IPS DF 19.7 (cell line): ENCODE measurements around the gene SNX9.
"Not testable (repeated sequence)": the region's sequence is repeated elsewhere in the genome, so short reads cannot be mapped to it uniquely, and the experiment has no call there.

Source experiments
- DNase-seq: peaks from one replicate; pipeline ENCODE4 v3.0.0-alpha.2; 2013; ENCODE audit warnings: low read depth, low spot score

Gene SNX9

DNA sequence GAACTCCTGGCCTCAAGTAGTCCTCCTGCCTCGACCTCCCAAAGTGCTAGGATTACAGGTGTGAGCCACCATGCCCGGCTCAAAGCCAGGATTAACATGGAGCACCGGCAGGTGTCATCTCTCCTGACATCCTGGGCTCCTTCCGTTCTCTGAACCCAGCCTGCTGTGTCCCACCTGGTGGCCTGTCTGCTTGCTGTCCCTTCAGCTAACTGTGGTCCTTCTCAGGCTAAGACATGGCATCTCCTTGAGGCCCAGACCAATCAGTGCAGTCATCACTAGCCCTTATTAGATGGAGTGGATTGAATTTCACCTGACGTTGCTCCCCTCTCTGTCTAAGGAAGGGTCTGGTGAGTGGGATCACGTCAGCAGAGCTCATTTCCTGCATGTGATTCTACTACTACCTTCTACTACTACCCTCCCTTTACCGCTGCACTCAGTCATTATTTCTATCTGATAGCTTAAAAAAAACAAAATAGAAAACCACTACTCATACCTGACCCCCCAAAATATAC, 130.6 kb downstream of the SNX9 start:
- DNase-seq, result no peak

DNA sequence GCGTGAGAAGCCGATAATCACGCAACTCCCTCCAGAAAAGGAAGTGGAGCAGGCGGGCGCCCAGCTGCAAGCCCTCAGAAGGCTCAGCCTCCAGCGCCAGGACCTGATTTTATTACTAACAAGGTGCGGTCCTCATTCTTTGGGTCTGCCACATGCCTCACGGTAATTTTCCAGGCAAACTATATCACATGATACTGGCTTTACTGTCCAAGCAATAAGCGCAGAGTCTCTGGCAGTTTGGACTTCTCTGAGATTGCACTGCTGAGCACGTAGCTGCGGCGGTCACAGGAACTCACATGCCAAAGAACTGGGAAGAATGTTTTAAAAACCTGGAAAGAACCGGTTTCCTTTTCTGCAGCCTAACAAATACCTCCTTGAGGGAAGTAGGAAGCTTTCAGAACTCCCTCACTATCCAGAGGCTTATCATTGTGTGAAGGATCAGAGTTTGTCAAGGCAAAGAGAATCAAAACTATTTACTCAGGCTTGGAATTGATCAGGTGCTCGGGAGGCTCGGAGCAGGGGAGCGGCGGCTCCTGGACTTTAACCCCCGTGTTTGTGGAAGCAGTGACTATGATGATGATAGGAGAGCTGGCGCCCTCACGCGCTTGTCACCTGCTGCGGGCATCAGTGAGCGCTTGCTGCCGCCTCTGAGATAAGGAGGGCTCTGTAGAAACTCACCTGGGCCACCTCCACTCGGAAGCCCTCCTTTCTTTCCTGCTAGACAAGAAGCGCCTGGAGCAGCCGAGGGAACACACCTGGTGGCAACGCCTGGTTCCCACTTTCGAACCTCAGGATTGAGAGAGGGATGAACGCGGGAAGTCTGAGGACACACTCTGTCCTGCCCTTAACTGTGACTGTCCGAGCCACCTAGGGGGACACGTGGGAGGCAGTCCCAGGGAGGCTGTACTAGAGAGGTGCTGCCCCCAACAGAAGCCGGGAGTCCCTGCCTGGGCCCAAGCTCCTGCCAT, 131.4 kb downstream of the SNX9 start:
- DNase-seq, result no peak

DNA sequence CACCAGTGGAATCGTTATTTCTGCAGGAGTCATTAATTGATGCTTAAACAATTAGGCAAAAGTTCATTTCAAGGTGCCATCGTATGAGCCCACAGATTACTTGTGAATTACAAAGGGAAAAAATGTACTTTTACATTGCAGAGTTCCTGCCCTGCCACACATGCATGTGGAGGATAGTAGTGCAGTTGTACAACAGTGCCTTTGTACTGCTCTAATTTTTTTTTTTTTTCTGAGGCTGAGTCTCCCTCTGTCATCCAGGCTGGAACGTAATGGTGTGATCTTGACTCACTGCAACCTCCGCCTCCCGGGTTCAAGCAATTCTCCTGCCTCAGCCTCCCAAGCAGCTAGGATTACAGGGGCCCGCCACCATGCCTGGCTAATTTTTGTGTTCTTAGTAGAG, 132.6 kb downstream of the SNX9 start:
- no peak for DNase-seq

DNA sequence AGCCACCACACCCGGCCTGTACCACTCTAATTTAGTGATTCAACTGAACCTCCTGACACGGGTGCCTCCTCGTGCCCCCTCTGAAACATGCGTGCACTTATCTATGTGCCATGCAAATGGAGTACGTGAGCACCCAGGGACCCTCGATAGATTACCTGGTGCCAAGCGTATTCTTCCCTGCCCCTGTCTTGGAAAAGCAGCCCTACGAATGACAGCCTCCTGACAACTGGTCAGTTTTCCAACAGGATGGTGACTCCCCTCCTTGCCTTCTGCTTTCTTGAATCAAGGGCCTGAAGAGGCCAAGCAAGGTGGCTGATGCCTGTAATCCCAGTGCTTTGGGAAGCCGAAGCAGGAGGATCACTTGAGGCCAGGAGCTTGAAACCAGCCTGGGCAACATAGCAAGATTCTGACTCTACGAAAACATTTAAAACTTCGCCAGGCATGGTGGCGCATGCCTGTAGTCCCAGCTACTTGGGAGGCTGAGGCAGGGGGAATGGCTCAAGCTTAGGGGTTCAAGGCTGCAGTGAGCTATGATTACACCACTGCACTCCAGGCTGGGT, 133.2 kb downstream of the SNX9 start:
- DNase-seq, result no peak

DNA sequence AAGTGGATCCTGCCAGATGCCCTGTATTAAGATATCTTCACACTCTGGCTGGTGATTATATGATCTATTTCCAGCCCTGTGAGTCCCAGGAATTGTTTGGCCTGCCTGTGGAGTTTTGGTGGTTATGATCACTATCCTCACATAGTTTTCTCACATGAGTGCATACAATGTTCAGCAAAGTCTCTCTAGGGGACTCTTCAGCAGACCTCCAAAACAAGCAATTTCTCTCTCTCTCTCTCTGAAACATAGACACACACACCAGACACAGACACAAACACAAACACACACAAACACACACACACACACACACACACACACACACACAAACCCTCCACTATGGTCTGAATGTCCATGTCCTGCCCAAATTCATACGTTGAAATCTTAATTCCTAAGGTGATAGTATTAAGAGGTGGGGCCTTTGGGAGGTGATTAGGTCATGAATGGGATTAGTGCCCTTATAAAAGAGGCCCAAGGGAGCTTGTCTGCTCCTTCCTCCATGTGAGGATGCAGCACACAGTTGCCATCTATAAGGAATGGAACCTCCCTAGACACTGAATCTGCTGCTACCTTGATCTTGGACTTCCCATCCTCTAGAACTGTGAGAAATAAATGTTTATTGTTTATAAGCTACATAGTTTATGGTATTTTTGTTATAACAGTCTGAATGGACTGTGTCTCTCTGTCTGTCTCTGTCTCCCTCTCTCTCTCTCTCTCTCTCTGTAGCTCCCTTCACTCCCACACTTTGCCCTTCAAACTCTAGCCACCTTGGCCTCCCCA, 136.6 kb downstream of the SNX9 start:
- no peak for DNase-seq

DNA sequence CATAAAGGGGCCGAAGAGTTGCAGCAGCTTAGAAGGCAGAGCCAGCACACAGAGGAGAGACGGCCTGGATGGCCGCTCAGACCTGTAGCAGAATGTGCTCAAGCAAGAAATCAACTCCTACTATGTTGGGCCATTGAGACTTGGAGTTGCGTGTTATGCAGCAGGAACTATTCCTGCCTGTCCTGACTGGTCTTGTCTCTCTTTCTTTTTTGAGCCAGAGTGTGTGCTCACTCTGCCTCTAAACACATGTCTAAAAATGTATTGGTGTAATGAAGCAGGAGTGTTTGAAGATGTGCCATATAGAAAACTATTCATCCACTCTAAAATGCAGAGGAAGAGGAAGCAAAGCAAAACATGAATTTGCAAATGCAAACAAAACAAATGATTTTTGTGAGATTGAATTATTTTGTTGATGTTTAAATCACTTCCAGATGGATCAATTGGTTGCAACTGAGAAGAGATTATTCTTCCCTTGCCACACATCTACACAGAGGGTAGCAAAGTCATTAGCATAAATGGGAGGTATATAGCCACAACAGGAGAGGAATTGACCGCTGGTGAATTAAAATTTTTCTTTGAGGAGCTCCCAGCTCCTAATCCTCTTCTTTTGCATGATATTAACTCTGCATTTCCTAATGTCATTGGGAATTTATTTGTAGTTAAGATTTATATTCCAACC, 138.2 kb downstream of the SNX9 start:
- DNase-seq, result no peak

DNA sequence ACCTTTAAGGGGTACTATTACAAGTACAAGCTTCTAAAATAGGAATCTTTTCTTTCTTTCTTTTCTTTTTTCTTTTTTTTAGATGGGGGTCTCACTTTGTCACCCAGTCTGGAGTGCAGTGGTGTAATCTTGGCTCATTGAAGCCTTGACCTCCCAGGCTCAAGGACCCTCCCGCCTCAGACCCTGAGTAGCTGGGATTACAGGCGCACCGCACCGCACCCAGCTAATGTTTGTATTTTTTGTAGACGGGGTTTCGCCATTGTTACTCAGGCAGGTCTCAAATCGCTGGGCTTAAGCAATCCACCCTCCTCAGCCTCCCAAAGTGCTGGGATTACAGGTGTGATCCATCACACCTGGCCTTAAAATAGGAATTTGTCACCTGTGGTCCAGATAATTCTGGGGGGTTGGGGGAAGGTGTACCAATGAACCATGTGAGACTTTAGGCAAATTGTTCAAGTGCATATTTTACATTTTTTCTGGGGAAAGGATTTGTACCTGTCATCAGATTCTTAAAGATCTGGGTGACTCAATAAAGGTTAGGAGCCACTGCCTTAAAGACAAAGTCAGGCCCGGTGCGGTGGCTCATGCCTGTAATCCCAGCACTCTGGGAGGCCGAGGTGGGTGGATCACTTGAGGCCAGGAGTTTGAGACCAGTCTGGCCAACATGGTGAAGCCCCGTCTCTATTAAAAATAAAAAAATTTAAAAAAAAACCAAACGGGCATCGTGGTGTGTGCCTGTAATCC, 139.0 kb downstream of the SNX9 start:
- DNase-seq, result no peak

DNA sequence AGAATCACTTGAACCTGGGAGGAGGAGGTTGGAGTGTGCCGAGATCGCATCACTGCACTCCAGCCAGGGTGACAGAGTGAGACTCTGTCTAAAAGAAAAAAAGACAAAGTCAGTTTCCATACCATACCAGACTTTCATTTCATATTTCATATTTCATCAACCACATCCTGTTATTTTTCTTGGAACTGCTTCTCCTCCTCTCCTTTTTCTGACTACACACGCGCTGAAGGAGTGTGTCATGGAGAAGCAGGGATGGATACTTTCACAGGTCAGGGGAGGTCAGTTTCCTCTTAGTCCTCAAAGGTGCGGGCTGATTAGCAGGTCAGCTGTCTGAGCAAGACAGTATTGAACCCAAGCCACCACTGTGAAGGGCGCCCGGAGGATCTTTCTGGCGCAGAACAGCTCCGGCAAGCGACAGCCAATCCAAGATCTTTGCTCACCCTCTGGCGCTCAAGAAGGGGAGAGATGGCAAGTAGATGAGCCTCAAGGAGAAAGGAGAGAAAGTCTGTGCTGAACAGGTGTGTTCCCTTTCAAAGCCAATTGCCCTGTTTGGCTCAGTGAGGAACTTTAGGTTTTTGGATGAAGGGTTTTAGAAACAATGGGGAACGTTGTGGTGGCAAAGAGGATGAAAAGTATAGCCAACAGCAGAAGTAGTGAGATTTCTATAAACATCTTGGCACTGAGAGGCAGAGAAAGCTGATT, 139.7 kb downstream of the SNX9 start:
- DNase-seq, result no peak

DNA sequence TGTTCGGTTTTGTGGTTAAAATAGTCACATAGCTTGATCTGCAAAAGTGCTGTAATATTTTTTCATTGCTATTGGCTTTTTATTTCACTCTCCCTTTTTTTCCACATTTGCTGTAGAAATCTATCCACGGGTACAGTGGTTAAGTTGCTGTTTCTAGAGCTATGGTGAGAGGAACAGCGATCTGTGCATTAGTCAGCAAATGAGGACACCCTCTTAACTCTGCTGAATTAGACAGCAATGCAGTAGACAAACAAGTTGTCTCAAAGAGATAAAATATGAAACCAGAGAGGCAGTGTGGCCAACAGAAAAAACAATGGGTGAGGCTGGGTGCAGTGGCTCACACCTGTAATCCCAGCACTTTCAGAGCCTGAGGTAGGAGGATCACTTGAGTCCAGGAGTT, 141.1 kb downstream of the SNX9 start:
- DNase-seq, result no peak

DNA sequence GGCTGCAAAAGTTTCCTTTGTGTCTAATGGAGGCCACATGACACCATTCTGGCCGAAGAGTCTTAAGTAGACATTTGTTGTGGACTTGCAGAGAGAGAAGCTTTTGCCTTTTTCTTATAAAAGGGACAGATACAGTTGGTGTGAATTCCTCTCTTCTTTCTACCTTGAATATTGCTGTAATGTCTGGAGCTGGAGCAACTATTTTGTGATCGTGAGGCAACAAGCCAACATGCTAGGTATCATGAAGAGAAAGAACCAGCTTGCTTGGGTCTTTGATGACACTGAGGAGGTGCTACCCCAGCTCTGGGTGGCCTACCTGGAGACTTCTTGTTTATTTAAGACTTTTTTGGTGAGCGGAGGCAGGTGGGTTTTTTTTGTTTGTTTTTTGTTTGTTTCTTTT, 142.3 kb downstream of the SNX9 start:
- DNase-seq, result no peak

DNA sequence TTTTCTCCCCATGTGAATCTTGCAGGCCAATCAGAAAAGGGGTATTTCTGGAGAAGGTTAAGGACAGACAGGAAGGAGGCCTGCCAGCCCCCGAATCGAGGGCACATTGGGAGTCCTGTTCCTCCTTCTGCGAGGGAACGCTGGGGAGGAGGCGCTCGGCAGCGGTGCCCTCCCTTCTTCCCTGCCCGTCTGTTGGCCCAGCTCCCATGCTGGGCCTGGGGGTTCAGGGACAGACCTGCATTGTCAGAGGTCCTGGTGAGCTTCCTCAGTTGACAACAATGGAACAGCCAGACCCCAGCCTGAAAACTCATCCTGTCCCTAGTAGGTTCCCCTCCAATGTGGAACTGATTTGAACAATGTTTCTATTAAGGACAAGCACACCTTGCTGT, 143.5 kb downstream of the SNX9 start:
- DNase-seq, result no peak

DNA sequence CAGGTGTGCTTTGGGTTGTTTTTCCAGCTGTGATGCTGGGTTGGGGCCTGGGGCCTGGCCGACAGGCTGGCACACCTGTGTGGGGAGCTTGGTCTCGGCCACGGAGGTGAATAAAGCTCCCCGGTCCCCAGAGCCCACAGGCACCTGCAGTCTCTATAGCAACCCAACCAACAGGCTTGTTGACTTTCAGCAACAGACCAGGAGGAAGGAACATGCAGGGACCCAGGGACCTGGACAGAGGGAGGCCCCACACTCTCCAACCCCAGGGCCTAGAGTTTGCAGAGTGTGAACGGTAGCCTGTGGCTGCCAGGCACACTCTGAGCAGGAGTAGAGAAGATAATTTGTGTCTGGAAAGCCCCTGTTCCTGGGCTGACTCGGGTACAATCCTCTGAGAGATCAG, 144.0 kb downstream of the SNX9 start:
- no peak for DNase-seq

DNA sequence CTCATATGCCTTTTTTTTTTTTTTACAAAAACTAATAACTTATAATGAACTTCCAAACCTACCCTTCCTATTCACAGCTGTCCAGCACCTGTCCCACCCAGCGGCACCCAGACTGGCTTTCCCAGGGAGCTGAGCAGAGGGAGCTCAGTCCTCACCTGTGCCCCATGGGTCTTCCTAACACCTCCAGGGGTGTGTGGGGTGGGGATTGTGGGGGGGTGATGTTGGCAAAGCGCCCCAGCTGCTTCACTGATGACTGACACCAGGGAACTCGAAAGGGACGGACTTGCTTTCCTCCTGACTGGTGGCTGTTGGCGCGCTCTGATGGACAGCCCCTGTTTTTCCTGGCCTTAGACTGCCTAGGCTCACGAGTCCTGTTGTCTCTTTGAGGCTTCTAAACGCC, 144.4 kb downstream of the SNX9 start:
- DNase-seq, result no peak

DNA sequence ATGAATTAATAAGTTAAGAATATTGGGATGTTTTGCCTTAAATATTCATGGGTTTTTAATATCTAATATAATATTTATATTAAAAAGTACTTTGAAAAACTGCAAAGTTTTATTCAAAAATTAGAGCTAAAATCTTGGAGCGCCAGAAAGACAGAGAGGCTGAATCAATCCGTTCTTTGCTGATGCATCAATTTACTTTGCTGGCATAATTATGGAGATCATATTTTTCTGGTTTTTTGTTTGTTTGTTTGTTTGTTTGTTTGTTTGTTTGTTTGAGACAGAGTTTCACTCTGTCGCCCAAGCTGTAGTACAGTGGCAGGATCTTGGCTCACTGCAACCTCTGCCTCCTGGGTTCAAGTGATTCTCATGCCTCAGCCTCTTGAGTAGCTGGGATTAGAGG, 149.1 kb downstream of the SNX9 start:
- not testable (repeated sequence) for DNase-seq

DNA sequence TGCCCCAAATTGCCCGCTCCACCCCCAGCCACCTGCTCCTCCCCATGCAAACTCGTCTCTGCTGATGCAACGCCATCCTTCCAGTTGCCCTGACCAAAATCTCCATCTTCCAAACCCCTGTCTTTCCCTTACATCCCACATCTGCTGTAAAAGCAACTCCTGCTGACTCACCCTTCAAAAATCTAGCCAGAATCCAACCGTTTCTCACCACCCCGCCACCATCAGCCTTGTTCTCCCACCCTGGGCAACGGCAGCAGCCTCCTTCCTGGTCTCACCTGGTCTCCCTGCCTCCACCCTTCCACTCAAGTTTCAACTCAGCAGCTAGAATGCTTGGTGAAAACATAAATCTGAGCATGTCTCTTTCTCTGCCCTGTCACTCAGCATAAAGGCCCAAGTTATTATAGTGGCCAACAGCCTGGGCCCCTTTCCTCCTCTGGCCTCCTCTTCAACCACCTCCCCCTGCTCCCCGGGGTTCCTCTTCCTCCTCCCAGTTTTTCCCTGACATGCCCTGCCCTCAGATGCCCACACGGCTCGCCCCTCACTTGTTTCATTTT, 151.4 kb downstream of the SNX9 start:
- no peak for DNase-seq

DNA sequence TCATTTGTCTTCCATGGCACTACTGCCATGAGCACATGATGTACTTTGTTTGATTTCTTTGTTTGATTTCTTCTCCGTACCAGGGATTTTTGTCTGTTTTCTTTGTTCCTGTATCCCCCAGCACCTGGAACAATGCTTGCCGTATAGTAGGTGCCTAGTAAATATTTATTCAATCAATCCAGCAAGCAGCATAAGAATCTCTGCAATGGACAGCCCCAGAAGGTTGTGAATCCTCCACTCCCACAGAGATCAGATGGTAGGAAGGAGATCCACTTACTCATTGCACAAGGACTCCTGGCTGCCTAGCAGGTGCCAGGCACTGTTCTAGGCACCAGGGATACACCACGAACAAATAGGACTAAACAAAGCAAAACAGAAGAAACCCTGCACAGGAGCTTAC, 151.9 kb downstream of the SNX9 start:
- DNase-seq, result no peak

DNA sequence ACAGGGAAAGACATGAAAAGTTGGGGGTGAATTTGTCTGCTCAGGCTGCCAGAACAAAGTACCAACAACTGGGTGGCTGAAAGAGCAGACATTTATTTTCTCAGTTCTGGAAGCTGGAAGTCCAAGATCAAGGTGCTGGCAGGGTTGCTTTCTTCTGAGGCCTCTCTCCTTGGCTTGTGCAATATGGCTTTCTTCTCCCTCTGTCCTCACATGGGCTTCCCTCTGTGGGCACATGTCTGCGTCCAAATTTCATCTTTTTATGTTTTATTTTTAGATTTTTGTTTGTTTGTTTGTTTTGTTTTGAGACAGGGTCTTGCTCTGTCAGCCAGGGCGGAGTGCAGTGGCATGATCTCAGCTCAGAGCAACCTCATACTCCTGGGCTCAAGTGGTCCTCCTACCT, 152.4 kb downstream of the SNX9 start:
- DNase-seq, result no peak

DNA sequence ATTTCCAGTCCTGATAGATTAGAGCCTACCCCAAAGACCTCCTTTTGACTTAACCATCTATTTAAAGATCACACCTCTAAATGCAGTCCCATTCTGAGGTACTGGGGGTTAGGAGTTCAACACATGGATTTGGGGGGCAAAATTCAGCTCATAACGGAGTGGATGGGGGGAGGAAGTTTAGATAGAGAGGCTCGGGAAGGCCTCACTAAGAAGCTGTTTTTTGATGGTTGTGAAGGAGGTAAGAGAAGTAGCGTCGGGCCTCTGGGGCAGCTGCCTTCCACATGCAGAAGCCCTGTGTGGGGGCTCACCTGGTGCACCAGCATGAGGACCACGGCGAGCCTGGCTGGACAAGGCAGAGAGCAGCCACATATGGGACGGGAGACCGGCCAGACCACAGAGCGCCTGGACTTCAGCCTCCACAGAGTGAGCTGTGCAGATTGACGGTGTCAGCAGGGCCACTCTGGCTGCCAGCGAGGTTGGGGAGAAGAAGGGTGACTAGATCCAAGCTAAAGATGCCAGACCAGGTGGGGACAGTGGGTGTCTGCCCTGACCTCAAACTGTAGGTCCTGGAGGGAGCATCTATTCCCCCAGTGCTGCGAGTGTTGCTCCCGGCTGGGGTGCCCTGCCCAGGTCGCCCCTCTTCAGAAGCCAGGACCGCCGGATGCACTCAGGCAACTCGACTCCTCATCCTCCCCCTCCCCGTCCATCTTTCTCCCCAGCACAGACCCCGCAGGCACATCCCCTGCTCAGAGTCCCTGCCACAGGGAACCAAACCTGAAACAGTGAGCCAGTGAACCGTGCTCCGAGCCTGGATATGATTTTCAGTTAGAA, 153.5 kb downstream of the SNX9 start:
- no peak for DNase-seq

DNA sequence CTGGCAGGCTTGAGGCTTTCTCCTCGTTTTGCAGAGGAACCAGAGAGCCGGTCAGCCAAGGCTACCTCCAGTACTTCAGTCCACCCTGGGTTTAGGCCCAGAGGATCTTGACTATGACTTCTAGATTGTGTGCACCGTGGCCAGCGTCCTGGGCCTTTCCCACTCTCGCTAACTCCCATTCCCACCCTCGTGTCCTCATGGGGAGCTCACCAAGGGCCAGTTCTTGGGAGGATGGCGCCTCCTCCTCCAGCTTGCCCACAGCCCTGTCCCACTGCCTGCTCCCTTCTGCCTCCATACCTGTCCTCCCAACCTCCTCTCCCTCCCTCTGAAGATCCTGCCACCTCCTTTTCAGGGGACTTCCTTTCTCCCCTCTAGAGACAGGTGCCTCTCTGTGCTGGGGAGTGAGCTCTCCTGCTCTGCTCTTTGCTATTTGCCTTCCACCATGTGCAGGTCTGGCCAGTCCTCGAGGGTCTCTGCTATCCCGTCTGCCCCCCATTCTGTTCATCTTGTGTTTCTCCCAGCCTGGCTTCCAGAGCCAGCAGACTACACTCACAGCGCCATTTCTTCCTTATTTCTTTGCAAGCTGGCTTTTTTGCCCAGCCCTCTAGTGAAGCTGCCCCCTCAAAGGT, 154.2 kb downstream of the SNX9 start:
- no peak for DNase-seq
